GM12873 (cell line): Measurements from ENCODE around the gene PDE10A.

ENCODE experiments used
- TF ChIP-seq, protein P1 (sequence below): IDR thresholded peaks from 2 replicates; pipeline ENCODE4 v1.5.1; 2012; ENCODE audit warnings: low read depth, mild to moderate bottlenecking, moderate library complexity, low read length, control low read depth; ENCODE audit not compliant: insufficient read depth; ENCODE audit errors: missing control alignments

PDE10A gene

DNA sequence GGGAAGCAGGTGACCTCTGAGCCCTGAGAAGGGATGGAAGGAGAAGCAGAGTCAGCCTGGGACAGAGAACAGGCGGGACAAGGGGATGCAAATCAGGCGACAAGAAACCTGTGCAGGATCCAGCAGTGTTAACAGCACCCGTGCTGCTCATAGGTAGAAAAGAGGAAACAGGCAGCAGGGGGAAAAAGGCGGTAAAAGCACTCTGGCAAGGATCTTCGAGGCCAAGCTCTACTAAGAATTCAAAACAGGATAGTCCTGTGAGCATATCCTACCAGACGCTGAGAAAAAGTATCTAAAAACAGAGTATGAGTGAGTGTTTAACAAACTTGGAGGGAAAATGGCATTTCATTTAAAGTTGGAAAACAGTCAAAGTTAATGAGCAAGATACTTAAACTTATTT lies 370.4 kb downstream of the PDE10A start:
- TF ChIP-seq, protein P1, sequence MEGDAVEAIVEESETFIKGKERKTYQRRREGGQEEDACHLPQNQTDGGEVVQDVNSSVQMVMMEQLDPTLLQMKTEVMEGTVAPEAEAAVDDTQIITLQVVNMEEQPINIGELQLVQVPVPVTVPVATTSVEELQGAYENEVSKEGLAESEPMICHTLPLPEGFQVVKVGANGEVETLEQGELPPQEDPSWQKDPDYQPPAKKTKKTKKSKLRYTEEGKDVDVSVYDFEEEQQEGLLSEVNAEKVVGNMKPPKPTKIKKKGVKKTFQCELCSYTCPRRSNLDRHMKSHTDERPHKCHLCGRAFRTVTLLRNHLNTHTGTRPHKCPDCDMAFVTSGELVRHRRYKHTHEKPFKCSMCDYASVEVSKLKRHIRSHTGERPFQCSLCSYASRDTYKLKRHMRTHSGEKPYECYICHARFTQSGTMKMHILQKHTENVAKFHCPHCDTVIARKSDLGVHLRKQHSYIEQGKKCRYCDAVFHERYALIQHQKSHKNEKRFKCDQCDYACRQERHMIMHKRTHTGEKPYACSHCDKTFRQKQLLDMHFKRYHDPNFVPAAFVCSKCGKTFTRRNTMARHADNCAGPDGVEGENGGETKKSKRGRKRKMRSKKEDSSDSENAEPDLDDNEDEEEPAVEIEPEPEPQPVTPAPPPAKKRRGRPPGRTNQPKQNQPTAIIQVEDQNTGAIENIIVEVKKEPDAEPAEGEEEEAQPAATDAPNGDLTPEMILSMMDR = no peak
